Stimulated activated CD8-positive, alpha-beta memory T cell treated with anti-CD3 and anti-CD28 coated beads, Interleukin-4, amount 100 ng/mL, for 4 hours (primary cell): ENCODE measurements around the gene AMIGO1.

Source experiments
- DNase-seq, 2 donors: peaks; one replicate each; pipeline ENCODE4 v3.0.0-alpha.2; 2020; ENCODE audit warnings: low read depth in 2 of 2, low spot score in 1 of 2

AMIGO1 gene

DNA sequence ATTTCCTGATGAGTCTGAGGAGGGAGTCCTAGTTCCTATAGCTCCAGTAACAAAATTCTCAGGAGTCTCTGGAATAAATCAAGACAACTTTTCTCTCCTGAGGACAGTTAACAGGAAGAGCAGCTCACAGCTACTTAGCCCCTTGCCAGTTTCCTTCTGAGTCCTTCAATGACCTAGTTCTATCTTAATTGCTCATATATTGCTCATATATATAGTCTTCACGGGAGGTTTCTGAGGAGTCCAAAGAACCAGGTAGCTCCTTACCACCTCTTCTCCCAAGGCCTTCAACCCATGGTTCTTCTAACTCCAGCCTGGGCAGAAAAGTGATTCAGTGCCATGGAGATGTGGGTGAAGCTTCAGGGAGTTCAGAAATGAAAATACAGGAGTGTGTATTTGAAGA lies 4.6 kb downstream of the AMIGO1 start:
- no peak for DNase-seq

DNA sequence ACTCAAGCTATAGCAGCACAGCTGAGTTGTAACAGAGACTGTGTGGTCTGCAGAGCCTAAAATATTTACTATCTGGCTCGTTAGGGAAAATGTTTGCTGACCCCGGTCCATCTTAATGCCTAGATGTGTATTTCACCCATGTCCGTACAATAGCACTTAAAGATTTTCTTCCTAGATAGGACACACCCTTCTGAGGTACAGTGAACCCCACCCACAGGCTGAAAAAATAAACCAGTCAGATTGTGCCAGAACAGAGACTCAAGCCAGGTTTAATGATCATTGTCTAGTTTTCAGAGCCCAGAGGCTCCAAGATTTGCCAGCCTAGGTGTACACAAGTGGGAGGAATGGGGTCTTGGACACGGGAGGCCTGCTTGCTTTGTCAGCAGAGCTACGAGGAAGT lies 5.6 kb downstream of the AMIGO1 start:
- DNase-seq = no peak

DNA sequence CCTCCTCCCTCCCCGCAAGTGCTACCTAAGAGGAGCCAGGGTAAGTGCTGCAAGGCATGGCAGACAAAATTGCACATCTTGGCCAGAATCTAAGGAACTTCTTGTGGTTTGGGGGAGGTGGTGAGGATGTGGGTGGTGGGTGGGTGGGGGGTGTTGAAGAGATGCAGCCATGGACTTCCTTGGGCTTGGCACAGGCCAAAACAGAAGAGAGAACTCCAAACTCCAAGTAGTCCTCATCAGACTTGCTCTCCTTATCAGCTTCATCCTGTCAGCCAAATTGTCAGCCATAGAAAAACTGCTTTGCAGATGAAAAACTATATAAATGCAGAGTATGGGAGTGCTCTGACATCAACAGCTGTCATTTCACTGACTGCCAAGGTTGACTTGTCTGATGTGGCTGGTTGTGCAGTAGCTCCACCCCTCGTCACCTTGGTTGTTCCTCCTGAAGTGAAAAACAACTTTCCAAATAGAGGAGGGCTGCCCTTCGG lies 7.1 kb downstream of the AMIGO1 start:
- no peak for DNase-seq

DNA sequence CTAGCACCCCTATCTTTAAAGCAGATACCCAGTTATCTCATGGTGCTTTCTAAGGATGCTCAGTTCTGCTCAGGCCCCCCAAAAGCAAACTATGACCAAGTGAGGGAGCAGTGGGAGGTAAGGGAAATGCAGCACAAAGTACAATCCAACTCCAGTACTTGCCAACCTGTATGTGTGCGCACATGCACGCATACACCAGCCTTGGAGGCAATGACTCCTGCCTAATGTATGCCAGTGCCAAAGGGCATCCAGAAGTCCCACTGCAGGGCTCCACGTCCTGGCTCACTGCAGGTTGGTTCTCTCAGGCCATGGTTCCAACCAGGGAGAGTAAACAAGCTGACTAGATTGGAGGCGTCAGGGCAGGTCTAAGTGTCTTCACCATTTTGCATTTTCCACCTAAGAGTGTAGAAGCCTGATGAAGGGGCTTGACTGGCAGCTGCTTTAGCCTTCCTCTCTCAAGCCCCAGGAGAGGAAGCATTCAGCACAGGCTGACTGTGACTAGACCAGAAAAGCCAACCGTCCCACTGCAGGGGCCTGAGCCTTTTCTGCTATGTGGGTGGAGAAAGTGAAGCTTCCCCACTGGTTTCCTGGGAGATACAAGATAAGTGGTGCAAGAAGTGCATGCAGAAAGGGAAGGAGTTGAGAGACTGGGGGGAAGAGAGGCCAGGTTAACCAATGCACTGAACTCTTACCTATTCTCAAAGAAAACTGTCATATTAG lies 7.7 kb downstream of the AMIGO1 start:
- no peak for DNase-seq

DNA sequence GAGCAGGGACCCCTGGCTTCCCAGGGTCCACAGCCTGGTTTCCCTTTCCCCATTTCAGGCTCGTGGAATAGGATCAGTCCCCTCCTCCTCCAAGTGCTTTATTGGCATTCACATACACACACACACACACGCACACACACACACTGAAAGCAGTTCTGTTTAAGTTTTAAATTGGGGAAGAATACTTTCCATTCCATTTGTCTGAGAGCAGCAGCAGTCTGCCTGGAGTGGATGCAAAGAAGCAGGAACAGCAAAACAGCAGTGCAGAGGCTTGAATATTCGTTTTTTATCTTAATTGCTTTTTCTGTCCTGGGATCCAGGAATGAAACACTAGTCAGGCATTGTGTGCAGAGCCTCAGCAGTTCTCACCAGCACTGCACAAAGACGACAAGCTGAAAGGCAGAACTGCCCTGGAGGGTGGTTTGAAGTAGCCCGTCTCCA lies 8.6 kb downstream of the AMIGO1 start:
- DNase-seq = no peak

DNA sequence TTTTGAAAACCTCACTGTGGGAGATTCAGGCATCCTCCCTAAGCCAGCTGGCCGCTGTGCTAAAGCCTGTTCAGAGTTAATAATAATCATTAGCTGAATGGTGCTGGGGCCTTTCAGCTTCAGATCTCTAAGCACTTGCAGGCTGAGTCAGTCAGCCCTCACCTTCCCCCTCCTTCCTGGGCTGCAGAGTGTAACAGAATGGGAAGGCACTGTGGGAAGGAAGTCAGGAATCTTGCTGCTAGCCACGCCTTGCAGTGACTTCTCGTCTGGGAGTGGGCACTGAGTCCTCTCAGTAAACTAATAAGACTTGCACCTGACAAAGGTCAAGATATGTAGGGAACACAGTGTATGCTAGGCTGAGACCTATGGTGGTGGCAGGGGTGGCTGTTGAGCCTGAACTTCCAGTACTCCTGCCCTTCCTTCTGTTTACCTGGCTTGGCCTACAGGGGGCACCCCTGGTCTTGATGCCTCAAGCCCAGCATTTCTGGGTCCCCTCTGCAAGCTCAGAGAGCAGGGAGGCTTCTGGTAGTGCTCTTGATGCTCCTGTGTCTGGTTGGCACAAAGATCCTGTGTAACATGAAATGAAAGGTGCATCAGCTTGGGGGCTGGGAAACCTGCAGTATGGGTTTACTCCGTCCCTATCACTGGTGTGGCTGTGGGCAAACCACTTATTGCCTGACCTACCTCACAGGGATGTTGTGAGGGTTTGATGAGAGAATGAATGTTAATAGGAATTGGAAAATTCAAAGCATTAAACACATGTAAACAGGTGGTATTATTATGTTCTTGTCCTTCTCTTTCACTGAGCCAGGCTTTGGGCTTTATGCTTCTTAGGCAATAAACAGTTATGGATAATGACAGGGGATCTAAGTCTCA lies 9.6 kb downstream of the AMIGO1 start:
- DNase-seq = no peak

DNA sequence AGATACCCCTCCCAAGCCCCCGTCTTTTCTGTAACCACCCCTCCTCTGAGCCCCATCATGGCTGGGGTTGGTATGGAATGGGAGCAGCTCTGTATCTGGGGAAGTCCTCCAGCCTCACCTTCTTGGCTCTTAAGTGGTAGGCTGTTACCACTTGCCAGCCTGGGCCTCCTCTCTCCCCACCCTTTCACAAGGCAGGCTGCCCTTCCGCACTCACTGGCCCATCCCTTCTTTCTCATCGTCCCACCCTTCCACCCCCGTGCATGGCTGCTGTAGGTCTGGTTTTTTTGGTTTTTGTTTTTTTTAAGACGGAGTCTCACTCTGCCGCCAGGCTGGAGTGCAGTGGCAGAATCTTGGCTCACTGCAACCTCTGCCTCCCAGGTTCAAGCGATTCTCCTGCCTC lies 10.4 kb downstream of the AMIGO1 start:
- DNase-seq = no peak

DNA sequence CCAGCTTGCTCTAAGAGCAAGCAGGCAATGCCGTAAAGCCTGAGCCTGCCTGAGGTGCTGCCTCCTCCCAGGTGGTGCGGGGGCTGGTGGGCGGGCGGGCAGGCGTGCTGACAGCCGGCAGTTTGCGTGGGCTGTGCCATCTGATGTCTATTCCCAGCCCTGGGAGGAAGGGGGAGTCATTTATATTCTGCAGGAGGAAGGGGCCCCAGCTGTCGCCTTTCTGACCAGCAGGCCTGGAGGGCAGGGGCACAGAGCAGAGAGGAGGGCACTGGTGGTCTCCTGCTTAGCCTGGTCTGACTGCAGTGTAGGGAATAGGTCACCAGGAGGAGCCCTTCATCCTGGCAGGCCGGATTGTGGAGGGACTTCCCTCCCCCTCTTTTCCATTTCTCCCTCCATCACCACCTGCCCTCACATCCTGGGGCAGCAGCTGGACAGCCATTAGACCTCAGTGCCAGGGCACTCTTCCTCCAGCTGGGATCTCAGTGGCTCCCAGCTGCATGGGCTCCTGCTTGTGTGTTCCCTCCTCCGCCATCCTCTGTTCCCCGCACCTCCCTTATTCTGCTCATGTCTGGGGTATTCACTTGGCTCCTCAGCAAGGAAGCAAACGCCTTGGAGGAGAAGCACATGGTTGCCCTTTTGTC lies 11.2 kb downstream of the AMIGO1 start:
- no peak for DNase-seq

DNA sequence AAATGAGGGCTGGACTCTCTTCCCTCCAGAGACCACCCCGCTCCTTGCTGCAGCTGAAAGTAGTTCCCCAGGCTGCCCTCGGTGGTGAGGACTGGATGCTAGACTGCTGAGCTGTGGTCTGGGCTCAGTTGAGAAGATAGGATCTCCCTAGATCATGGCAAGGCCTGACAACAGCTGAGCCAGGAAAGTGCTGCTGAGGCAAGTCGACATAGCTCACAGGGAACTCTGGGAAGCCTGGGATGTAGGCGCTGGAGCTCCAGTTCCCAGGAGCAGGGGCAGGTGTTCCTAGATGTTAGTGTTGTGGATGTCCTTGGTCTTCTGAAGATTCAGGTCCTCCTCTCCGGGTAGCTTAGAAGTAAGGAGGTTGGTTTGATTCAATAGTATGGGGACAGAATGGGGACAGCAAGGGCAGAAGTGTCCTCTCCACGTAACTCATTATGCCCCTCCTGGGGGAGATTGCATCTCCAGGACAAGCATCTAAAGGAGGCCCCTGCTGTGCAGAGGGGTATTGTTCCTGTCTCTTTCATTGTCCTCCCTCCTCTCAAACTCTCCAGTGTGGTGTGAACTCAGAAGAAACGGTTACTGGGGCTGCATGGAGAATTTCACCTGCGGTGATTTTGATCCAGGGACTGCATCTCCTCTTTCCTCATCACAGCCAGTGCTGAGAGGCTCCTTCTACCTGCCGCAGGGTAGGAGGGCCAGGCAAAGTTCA lies 11.9 kb downstream of the AMIGO1 start:
- DNase-seq = no peak

DNA sequence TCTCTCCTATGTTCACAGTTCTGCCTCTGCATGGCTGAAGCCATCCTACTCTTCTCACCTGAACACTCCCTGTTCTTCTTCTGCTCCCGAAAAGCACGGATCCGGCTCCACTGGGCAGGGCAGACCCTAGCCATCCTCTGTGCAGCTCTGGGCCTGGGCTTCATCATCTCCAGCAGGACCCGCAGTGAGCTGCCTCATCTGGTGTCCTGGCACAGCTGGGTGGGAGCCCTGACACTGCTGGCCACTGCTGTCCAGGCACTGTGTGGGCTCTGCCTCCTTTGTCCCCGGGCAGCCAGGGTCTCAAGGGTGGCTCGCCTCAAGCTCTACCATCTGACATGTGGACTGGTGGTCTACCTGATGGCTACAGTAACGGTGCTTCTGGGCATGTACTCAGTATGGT lies 13.8 kb downstream of the AMIGO1 start:
- no peak for DNase-seq

DNA sequence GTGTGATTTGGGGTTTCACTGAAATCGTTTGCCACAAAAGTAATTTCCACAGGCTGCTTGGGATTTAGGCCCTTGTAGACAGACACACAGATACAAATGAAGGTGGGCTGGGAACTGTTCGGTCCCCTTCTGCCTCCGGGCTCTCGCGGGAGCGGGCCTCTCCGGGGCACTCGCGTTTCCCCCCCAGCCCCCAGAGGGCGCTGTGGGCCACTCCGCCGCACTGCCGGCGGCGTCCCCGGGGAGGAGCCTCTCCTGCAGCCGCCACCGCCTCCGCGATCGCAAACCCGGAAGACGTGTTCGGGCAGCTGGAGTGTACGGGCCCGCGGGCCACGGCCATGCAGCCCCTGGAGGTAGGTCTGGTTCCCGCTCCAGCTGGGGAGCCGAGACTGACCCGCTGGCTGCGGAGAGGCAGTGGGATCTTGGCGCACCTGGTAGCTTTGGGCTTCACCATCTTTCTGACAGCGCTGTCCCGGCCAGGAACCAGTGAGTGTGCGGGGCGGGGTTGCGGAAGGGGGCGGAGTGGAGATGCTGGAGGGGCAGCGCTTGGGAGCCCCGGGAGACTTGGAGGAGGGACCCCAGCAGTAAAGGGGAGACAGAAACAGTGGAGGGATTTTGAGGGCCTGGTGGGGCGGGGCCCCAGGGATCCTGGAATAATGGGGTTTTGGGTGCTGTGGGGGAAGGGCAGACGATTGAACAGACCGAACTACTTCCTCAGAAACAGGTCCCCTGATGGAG lies 15.6 kb downstream of the AMIGO1 start, which contains the start of gene CYB561D1:
TSS of gene CYB561D1 (plus strand) at position 290 of the 735 bp plus-strand sequence. CDS start at position 336, 46 bp downstream.
- peak; percentile 73 to 78 for DNase-seq

DNA sequence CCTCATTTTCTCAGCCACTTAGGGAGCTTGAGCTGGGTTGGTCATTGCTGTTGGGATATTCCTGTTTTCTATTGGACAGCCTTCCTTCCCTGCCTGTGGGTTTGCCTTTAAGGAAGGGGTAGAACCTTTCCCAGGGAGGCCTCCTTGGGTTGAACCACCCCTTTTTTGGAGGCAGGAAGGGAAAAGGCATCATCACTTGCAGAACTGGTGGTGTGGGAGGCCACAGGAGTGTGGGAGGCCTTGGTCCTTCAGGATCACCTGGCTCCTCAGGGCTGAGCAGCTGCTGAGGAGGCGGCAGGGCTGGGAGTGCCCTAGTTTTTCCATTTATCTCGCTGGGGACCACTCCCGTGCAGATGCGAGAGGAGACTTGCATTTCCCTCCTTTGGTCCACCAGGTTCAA lies 16.3 kb downstream of the AMIGO1 start:
- no peak for DNase-seq

DNA sequence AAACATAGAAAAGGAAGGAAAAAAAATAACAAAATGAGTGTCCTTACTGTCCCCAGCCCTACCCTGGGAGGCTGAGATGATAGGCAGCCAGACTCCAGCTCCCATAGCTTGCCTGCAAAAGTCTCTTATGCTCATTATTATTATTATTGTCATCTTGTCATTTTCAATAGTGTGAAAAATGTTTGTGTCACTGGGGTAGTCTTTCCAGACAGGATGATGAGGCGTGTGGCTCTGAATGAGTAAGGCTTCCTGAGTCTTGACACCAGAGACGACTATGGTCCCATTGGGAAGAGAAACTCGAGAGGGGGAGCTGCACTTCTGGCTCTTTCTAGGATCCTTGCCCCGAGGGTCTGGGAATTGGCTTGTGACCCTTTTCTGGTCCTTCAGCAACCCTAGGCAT lies 16.7 kb downstream of the AMIGO1 start:
- DNase-seq = no peak

DNA sequence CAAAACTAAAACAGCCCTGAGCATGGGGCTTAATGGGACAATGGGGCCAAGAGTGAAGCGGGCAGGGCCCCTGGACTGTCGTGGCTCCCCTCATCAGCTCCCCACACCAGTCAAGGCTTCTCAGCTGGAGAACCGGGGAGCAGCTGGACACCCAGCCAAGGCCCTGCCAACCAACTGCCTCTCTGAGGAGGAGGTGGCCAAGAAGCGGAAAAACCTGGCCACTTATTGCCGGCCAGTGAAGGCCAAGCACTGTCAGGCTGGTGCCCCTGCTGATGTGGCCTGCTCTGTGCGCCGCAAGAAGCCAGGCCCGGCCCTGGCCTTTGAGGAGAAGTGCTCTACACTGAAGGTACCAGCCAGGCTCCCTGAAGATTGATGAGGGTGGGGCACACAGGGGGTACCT lies 18.2 kb downstream of the AMIGO1 start:
- no peak for DNase-seq

DNA sequence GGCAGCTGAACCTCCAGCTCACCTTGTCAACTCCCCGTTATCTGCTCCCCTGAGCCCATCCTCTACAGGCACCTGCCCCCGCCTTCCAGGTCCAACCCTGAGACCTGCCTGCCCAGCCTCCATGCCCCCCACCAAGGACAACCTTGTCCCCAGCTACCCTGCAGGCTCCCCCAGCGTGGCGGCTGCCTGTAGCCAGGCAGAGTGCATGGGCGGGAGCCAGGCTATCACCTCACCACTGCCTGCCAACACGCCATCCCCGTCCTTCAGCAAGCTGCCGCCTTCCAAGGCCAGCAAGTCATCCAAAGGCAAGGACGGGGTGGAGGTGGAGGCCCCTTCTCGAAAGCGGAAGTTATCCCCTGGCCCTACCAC lies 18.6 kb downstream of the AMIGO1 start:
- DNase-seq = no peak

DNA sequence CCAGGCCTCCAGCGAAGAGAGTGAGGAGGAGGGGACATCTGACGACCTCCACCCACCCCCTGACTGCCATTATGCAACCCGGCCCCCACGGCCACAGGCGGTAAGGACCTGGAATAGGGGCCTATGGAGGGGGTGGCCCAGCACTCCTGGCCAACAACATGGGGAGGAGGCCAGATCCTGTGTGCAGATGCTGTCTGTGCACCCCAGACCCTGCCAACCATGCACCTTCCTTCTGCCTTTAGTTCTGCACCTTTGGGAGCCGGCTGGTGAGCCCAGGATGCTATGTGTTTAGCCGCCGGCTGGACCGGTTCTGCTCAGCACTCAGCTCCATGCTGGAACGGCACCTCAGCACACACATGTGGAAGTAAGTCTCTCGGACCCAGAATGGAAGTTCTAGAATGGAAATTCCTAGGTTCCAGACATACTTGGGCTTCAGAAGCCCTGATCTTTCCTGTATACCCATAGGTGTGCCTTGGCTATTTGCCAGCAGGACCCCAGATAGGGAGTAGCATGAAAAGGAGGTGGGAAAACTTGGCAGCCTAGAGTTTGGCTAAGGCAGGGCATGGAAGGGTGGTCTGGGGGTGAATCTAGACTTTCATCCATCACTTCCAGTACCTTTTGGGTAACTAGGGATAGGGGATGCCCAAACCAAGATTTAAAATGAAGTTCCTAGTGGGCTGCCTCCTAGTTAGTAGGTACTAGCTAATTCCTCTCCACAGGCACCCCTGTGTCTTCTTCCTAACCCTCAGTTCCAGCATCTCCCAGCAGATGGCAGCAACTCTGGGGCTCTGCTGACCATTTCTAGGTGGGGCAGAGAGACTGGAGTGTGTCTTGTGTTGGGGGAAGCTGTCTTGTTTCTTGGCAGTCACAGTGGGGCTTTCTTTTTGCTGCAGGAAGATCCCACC lies 19.2 kb downstream of the AMIGO1 start:
- peak; percentile 48 to 60 for DNase-seq

DNA sequence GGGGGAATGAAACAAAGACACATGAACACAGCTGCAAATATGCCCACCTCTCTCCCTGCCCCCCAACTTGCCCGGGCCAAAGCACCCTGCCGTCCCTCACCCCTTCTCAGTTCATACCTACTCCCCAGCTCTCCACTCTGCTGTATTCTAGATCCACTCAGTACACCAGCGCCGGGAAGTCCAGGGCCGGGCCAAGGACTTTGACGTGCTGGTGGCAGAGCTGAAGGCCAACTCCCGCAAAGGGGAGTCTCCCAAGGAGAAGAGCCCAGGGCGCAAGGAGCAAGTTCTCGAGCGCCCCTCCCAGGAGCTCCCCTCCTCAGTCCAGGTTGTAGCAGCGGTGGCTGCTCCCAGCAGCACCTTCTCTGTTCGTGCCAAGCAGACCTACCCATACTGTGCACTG lies 20.8 kb downstream of the AMIGO1 start:
- DNase-seq = no peak

DNA sequence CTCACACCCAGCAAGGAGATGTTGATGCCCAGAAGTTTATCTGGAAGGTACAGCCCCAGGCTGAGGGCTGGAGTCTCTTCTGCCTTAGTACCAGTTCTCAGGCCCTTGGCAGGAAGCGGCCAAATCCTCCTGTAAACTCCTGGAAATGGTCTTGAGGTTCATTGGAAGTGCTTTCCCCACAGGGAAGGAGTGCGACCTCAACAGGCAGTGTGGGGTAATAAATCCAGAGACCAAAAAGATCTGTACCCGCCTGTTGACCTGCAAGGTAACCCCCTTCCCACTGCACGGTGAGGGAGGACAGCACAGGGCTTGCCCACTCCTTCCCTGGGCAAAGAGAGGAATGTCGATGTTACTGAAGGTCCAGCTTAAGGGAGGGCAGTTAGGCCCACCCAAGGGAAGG lies 21.3 kb downstream of the AMIGO1 start:
- DNase-seq = no peak

DNA sequence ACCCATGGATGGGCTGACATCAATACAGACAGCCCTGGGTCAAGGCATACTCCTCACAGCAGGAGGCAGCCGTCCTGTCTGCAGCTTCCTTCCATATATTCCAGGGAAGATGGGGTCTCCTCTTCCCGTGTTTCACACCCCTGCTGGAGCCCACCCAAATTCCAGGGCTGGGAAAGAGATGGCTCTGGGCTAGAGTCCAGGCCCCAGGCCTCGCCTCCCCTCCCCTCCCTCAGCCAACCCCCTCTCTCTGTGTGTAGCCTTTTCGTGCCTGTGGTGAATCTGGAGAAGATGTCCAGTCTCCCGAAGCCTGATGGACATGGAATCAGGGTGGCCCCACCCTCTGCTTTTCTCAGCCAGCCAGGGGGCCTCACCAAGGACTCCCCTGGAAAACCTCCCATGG lies 22.3 kb downstream of the AMIGO1 start:
- no peak for DNase-seq
